Activated CD4-positive, alpha-beta T cell treated with anti-CD3 and anti-CD28 coated beads, Interleukin-2, amount 10 ng/mL, durations not matched to agents 24 days and 14 days (primary cell): ENCODE results near the gene ANXA5. TPM values are rescaled to one million over a fixed set of nuclear protein-coding genes. Genes with fewer than 3 reads are reported as not detected.

Experiments
- DNase-seq: peaks from one replicate; pipeline ENCODE4 v3.0.0; 2022
- H3K27ac Mint-ChIP-seq: one replicate; pipeline ENCODE4 v1.8.0; 2022; ENCODE audit warnings: mild to moderate bottlenecking, mixed read lengths
- H3K27me3 Mint-ChIP-seq: one replicate; pipeline ENCODE4 v1.8.0; 2022; ENCODE audit warnings: mixed read lengths
- H3K36me3 Mint-ChIP-seq: one replicate; pipeline ENCODE4 v1.8.0; 2022; ENCODE audit warnings: low read depth, mild to moderate bottlenecking, mixed read lengths
- H3K4me1 Mint-ChIP-seq: one replicate; pipeline ENCODE4 v1.8.0; 2021; ENCODE audit warnings: mixed read lengths
- H3K4me3 Mint-ChIP-seq: one replicate; pipeline ENCODE4 v1.8.0; 2022; ENCODE audit warnings: mild to moderate bottlenecking, moderate library complexity, mixed read lengths
- H3K9me3 Mint-ChIP-seq: one replicate; pipeline ENCODE4 v1.8.0; 2021; ENCODE audit warnings: mixed read lengths
- intact Hi-C: fragments of 100-400 bp; cut with micrococcal nuclease; formaldehyde crosslinking; loops from one replicate; pipeline ENCODE4 v1.15.1; 2023
- total RNA-seq: library from RNA; stranded (reverse); gene quantifications from 2 replicates; pipeline ENCODE4 v1.2.3, GENCODE V29; 2022

ANXA5 gene
- total RNA-seq, 1 donor from 2014 or later, result 107 TPM

DNA sequence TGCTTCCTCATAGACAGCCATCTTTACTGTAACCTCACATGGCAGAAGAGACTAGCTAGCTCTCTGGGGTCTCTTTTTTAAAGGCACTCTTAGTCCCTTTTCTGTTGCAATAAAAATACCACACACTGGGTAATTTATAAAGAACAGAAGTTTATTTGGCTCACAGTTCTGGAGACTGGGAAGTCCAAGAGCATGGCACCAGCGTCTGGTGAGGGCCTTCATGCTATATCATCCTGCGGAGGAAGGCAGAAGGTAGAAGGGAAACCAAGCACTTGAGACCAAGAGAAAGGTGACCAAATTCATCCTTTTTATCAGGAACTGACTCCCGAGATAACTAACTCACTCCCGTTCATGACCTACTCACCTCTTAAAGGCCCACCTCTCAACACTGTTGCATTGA lies 5.4 kb upstream of the ANXA5 start:
- intact Hi-C loops, result loop anchor here (10.0 kb wide), 1 partner anchor 453 kb away; the partner anchor contains the start of gene BLTP1
- Mint-ChIP-seq H3K9me3 (no peaks in the 10 kb centered on the region), H3K4me1 (peaks cover 21% of the 10 kb centered on the region), H3K36me3 (no peaks in the 10 kb centered on the region), H3K4me3 (no peak overlapping the region), H3K27me3 (peaks cover 40% of the 10 kb centered on the region), H3K27ac (no peak overlapping the region)
- DNase-seq, result no peak

DNA sequence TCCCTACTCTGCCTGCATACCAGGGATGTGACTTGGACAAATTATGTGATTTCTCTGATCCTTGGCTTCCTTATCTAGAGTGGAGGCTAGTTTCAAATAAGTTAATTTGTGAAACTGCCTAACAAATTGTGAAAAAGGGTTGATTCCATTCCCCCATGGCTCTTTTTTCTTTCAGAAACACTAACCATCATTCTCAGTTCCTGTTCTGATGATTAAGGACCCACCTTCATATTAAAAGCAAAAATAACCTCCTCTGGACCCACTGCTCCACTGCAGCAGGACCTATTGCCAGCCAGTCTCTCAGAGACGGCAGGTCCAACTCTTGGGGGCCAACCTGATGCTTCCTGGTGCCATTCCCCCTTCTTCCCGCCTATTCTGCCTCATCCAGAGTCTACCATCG lies 4.5 kb upstream of the ANXA5 start:
- Mint-ChIP-seq H3K4me1 (peaks cover 12% of the 10 kb centered on the region), H3K27me3 (peaks cover 40% of the 10 kb centered on the region), H3K4me3 (no peak overlapping the region), H3K27ac (no peak overlapping the region), H3K9me3 (no peaks in the 10 kb centered on the region), H3K36me3 (no peaks in the 10 kb centered on the region)
- DNase-seq, result no peak
- intact Hi-C loops, result loop anchor here (10.0 kb wide), 1 partner anchor 454 kb away; the partner anchor contains the start of gene BLTP1

DNA sequence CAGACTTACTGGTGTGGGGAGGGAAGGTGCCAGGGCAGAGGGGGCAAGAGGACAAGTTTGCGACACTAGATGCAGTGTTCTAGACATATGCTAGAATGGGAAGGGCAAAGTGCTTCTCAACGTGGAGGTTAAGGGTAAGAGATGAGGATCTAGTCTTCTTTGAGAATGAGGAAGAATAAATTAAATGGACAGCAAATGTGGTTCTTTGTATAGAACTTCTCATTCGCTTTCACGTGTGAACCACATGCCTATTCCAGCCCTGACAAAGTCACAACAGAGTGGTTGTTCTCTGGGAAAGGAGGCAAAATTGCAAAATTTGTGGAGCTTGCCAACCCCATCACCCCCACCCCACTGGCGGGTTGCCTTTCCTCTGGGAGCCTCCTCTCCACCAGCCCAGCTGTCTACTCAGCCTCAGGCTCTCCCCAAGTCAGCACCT lies 1.5 kb upstream of the ANXA5 start:
- Mint-ChIP-seq H3K4me1 (peaks cover 26% of the 10 kb centered on the region), H3K27ac (no peak overlapping the region)
- intact Hi-C loops, result loop anchor here (5.0 kb wide), 1 partner anchor 174 kb away; the partner anchor contains the start of gene BBS7

DNA sequence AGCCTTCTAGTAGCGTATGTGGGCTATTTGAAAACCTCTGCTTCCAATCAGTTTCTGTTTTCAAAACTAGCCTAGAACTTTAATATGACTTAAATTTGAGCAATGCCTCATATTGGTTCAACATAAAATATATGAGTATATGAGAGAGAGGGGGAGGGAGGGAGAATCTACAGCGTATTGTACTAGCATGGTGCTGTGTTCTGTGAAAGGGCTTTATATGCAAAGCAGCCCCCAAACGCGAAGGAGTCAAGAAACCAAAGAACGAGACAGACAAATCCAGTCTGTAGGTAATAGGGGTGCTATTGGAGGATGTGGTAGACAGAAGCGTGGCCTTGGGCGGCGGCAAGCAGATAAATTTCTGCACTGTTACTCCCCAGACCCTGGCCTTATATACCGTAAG lies 784 bp upstream of the ANXA5 start:
- Mint-ChIP-seq H3K27me3 (peaks cover 36% of the 10 kb centered on the region), H3K36me3 (peaks cover 17% of the 10 kb centered on the region), H3K27ac (peak overlapping the region; percentile 83), H3K4me3 (peak overlapping the region; percentile 85), H3K4me1 (peaks cover 32% of the 10 kb centered on the region), H3K9me3 (peaks cover 1% of the 10 kb centered on the region)
- DNase-seq, result peak; percentile 65
- intact Hi-C loops, result loop anchor here (1.0 to 5.0 kb wide), 7 partner anchors 9 to 509 kb away; partner anchors contain the start of genes BBS7, CCNA2 and EXOSC9

More for the DNA sequence above, 1.5 kb upstream of the ANXA5 start:
- DNase-seq, result peak; percentile 57
- Mint-ChIP-seq H3K27me3 (peaks cover 36% of the 10 kb centered on the region), H3K4me3 (peak overlapping the region; percentile 20), H3K9me3 (no peaks in the 10 kb centered on the region), H3K36me3 (peaks cover 13% of the 10 kb centered on the region)

DNA sequence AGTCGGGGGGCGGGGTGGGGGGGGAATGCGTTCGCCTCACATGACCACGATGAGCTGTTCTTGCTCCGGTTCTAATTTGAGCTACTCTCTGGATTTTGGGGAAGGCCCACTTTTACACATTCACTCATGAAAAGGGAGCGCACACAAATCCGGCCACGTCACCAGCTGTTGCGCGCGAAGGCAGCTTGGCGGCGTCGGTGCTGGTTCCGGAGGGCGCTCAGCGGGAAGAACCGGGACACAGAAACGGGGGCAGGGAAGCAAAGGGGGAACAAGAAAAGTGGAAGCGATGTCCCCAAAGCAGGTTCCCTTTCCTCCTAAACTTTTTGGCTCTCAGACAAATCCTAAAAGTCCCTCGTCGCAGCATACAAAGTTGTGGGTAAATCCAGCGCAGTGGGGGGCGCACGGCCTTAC lies 605 bp downstream of the ANXA5 start:
- DNase-seq, result peak; percentile 89
- Mint-ChIP-seq H3K4me1 (peaks cover 41% of the 10 kb centered on the region), H3K27ac (peak overlapping the region; percentile 100), H3K4me3 (peak overlapping the region; percentile 98), H3K9me3 (peaks cover 9% of the 10 kb centered on the region), H3K36me3 (peaks cover 27% of the 10 kb centered on the region), H3K27me3 (peaks cover 26% of the 10 kb centered on the region)
- intact Hi-C loops, result loop anchor here (2.0 to 5.0 kb wide), 5 partner anchors 105 to 507 kb away; partner anchors contain the start of genes BBS7, CCNA2 and EXOSC9

DNA sequence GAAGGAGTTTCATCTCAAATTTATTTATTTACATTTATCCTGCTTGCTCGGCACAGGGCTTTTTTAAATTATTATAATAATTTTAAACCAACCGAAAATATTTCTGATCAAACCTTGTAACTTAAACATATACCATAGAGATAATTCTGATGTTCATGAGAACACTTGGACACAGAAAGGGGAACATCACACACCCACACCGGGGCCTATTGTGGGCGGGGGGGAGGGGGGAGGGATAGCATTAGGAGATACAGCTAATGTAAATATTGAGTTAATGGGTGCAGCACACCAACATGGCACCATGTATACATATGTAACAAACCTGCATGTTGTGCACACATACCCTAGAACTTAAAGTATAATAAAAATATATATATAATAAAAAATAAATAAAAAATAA lies 2.9 kb downstream of the ANXA5 start:
- DNase-seq, result no peak
- Mint-ChIP-seq H3K4me1 (peaks cover 41% of the 10 kb centered on the region), H3K4me3 (no peak overlapping the region), H3K27ac (no peak overlapping the region), H3K9me3 (peaks cover 9% of the 10 kb centered on the region), H3K27me3 (peaks cover 9% of the 10 kb centered on the region), H3K36me3 (peaks cover 29% of the 10 kb centered on the region)
- intact Hi-C loops, result no loop called here

DNA sequence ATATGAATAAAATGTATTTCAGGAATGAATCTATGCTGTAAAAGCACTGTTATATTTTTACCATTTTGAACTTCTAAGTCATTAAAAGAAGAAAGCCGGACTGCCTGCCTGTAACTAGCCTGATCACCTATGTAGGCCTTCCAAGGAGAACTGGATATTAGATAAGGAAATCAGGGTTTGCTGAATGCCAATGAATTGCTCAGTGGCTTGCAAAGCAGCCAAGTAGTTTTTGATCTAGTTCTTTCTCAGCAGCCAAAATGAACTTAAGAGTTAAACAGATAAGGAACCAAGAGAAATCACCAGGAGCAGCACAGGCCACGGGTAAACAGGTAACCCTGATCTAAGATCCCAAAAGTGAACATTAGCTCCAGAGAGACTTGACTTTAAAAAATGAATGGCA lies 3.3 kb downstream of the ANXA5 start:
- Mint-ChIP-seq H3K36me3 (peaks cover 29% of the 10 kb centered on the region), H3K27me3 (peaks cover 5% of the 10 kb centered on the region), H3K4me1 (peaks cover 39% of the 10 kb centered on the region), H3K9me3 (peaks cover 9% of the 10 kb centered on the region), H3K27ac (no peak overlapping the region), H3K4me3 (no peak overlapping the region)
- peak; percentile 38 for DNase-seq
- intact Hi-C loops, result no loop called here

DNA sequence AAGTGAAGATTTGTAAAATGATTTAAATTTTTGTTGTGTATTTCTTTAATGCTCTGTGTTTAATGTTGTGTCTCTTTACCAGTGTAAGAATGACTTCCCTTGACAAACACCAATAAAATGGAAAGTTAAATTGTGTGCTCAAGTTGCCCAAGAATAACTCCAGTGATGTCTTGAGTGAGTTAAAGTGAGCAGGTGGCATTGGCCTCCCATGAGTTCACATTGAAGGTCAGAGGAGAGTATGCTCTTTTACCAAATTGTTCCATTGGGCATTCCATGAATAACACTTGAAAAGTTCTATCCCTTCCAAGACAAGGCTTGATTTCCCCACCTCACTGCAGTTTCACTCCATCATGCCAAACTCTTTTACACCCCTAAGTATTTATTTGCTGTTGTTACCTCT lies 4.5 kb downstream of the ANXA5 start:
- H3K9me3 Mint-ChIP-seq, result peaks cover 9% of the 10 kb centered on the region
- peak; percentile 41 for DNase-seq
- peaks cover 2% of the 10 kb centered on the region for H3K27me3 Mint-ChIP-seq
- intact Hi-C loops, result no loop called here
- H3K36me3 Mint-ChIP-seq, result peaks cover 29% of the 10 kb centered on the region
- H3K4me1 Mint-ChIP-seq, result peaks cover 31% of the 10 kb centered on the region
- no peak overlapping the region for H3K27ac Mint-ChIP-seq
- no peak overlapping the region for H3K4me3 Mint-ChIP-seq

DNA sequence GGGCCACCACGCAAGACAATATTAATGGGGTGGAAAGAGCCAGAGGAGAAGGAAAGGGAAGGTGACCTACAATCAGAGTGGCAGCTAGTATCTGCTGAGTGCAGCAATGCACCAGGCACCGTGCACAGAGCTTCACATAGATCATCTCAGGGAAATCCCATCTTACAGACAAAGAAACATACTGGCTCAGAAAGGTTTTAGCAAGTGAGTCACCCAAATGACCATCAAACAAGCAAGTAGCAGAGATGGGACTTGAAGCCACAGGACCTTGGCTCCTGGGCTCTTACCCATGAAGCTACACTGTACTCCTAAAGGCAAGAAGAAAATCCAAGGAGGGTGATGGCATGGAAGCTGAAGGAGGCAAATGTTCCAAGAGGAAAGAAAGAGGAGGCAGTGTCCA lies 6.8 kb downstream of the ANXA5 start:
- H3K4me3 Mint-ChIP-seq, result no peak overlapping the region
- intact Hi-C loops, result no loop called here
- no peak for DNase-seq
- no peak overlapping the region for H3K27ac Mint-ChIP-seq
- H3K9me3 Mint-ChIP-seq, result peaks cover 9% of the 10 kb centered on the region
- H3K4me1 Mint-ChIP-seq, result peaks cover 23% of the 10 kb centered on the region
- H3K36me3 Mint-ChIP-seq, result peaks cover 35% of the 10 kb centered on the region
- no peaks in the 10 kb centered on the region for H3K27me3 Mint-ChIP-seq

DNA sequence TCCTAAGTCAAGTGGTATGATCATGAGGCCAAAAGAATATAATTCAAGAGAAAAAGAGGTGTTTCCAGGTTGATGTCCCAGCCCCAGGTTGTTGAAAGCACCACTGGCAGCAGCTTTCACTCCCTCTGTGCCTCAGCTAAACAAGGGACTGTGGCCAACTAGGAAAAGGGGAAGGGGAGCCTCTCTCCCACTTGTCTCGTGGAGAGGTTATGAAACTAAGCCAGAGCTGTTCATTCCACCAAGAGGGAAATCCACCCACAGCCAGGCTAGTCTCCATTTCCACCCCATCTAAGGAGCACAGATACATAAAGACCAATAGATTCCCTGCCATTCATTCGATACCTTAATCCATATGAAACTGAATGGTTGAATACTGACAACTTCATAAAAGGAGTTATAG lies 8.1 kb downstream of the ANXA5 start:
- Mint-ChIP-seq H3K36me3 (peaks cover 36% of the 10 kb centered on the region), H3K9me3 (peaks cover 9% of the 10 kb centered on the region)
- intact Hi-C loops, result no loop called here

DNA sequence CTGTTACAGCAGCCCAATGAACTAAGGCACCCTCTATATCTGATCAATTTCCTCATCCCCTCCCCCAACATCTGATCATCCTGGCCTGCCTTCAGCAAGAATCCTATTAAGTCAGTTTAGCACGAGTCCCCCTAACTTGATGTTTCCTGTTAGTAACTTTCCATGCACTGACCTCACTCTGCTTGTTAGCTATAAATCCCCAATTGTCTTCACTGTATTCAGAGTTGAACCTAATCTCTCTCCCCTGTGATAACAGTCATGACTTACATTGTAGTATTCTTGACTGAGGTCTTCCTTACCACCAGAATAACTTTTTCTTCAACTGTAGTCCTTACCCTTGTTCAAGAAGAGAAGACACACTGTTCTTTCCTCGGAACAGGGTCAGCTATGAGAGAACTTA lies 8.5 kb downstream of the ANXA5 start:
- H3K27me3 Mint-ChIP-seq, result no peaks in the 10 kb centered on the region
- intact Hi-C loops, result no loop called here
- peaks cover 19% of the 10 kb centered on the region for H3K4me1 Mint-ChIP-seq
- peaks cover 9% of the 10 kb centered on the region for H3K9me3 Mint-ChIP-seq
- no peak overlapping the region for H3K27ac Mint-ChIP-seq
- H3K36me3 Mint-ChIP-seq, result peaks cover 35% of the 10 kb centered on the region
- H3K4me3 Mint-ChIP-seq, result no peak overlapping the region
- no peak for DNase-seq

More for the DNA sequence above, 8.1 kb downstream of the ANXA5 start:
- Mint-ChIP-seq H3K4me1 (peaks cover 21% of the 10 kb centered on the region), H3K27me3 (no peaks in the 10 kb centered on the region), H3K4me3 (no peak overlapping the region), H3K27ac (no peak overlapping the region)
- no peak for DNase-seq

DNA sequence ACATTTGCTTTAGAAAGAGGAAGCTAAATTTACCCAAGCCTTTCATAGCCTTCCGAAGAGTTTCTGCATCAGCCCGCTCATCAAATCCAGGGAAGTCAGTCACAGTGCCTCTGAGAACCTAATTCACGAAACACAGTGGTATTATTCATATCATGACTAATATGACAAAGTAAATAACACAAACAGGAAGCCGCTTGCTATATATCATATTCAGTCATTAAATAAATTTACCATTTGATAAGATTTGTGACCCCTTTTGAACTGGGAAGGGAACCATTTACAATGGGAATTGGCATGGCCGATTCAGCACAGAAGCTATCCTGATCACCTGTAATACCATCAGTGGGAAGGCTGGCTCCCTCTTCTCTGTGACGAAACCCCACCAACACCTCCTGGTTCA lies 10.5 kb downstream of the ANXA5 start:
- no peaks in the 10 kb centered on the region for H3K9me3 Mint-ChIP-seq
- peaks cover 4% of the 10 kb centered on the region for H3K4me1 Mint-ChIP-seq
- H3K4me3 Mint-ChIP-seq, result no peak overlapping the region
- no peaks in the 10 kb centered on the region for H3K27me3 Mint-ChIP-seq
- H3K27ac Mint-ChIP-seq, result no peak overlapping the region
- peaks cover 29% of the 10 kb centered on the region for H3K36me3 Mint-ChIP-seq
- intact Hi-C loops, result no loop called here
- peak; percentile 36 for DNase-seq

DNA sequence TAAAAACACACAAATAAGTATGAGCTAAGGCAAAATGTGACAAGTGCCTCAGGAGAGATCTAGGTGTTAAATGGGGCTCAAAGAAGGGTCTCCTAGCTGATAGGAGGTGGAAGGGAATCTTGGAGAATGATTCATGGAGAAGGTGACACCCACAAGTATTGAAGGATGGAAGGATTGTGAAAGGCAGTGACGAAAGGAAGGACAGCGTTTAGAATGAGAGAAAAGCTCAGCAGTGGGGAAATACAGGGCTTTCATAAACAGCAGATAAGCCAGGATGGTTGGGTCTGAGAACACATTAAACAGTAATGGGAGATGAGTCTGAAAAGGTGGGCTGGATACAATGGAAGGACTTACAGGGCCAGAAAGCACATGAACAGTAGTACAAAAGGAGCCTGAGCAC lies 11.5 kb downstream of the ANXA5 start:
- DNase-seq, result peak; percentile 37
- Mint-ChIP-seq H3K4me3 (no peak overlapping the region), H3K27ac (no peak overlapping the region), H3K9me3 (no peaks in the 10 kb centered on the region), H3K36me3 (peaks cover 37% of the 10 kb centered on the region), H3K4me1 (peaks cover 4% of the 10 kb centered on the region), H3K27me3 (no peaks in the 10 kb centered on the region)
- intact Hi-C loops, result no loop called here

DNA sequence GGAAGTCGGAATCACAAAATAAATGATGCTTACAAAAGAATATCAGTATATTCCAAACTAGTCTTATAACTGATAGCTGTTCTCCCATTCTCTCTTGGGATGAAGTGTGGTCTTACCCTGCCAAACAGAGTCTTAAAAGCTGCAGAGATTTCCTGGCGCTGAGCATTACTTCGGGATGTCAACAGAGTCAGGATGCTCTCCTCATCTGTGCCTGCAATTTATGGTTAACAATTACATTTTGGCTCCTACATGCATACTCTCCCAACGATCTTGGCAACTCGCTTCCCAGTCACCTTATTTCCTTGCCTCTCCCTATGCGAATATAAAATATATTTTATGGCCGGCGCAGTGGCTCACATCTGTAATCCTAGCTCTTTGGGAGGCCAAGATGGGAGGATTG lies 12.2 kb downstream of the ANXA5 start:
- Mint-ChIP-seq H3K9me3 (no peaks in the 10 kb centered on the region), H3K27me3 (no peaks in the 10 kb centered on the region), H3K4me3 (no peak overlapping the region), H3K36me3 (peaks cover 42% of the 10 kb centered on the region), H3K4me1 (peaks cover 4% of the 10 kb centered on the region), H3K27ac (no peak overlapping the region)
- DNase-seq, result peak; percentile 44
- intact Hi-C loops, result no loop called here

DNA sequence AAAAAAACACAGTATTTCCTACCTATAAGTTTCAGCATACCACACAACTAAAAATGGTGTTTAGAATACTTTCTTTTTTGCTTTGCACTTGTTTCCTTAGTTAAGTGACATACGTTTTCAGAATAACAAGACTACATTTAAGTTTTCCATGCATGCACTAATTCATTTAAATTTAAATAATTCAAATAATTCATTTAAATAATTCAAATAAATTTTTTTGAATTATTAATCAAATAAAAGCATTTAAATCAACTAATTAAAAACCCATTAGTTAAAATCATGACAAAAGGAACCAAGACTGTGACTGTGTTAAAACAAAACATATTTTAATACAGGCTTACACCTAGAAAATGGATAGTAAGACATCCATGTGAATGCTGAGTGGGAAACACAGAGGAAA lies 12.8 kb downstream of the ANXA5 start:
- intact Hi-C loops, result no loop called here
- DNase-seq, result no peak
- Mint-ChIP-seq H3K36me3 (peaks cover 47% of the 10 kb centered on the region), H3K4me3 (no peak overlapping the region), H3K4me1 (peaks cover 4% of the 10 kb centered on the region), H3K27ac (no peak overlapping the region), H3K9me3 (no peaks in the 10 kb centered on the region), H3K27me3 (no peaks in the 10 kb centered on the region)
